Glutamatergic neuron (in vitro differentiated cells): ENCODE measurements around the gene CCL7. TPM values are rescaled to one million over a fixed set of nuclear protein-coding genes. Genes with fewer than 3 reads are reported as not detected.

Experiments used
- DNase-seq: peaks from one replicate; pipeline ENCODE4 v3.0.0; 2022
- H3K27ac Mint-ChIP-seq: one replicate; pipeline ENCODE4 v1.8.0; 2020; ENCODE audit warnings: mild to moderate bottlenecking, mixed read lengths, inconsistent platforms; ENCODE audit not compliant: unreplicated experiment
- H3K27me3 Mint-ChIP-seq: one replicate; pipeline ENCODE4 v1.8.0; 2020; ENCODE audit warnings: mild to moderate bottlenecking, moderate library complexity, mixed read lengths, inconsistent platforms; ENCODE audit not compliant: unreplicated experiment
- H3K36me3 Mint-ChIP-seq: one replicate; pipeline ENCODE4 v1.8.0; 2020; ENCODE audit warnings: mild to moderate bottlenecking, mixed read lengths, inconsistent platforms; ENCODE audit not compliant: unreplicated experiment
- H3K4me1 Mint-ChIP-seq: one replicate; pipeline ENCODE4 v1.8.0; 2020; ENCODE audit warnings: mild to moderate bottlenecking, low read depth, mixed read lengths, inconsistent platforms; ENCODE audit not compliant: unreplicated experiment
- H3K4me3 Mint-ChIP-seq: one replicate; pipeline ENCODE4 v1.8.0; 2020; ENCODE audit warnings: mild to moderate bottlenecking, mixed read lengths, inconsistent platforms; ENCODE audit not compliant: unreplicated experiment
- H3K9me3 Mint-ChIP-seq: one replicate; pipeline ENCODE4 v1.8.0; 2020; ENCODE audit warnings: mild to moderate bottlenecking, moderate library complexity, mixed read lengths, inconsistent platforms; ENCODE audit not compliant: unreplicated experiment
- CTCF ChIP-seq: fragments of 200-600 bp; sonication (generic); IDR thresholded peaks from one replicate; pipeline ENCODE4 v1.5.0; 2021; ENCODE audit not compliant: partially characterized antibody, unreplicated experiment
- total RNA-seq: library from RNA; stranded (reverse); fragmentation: NEBNext Ultra II Directional; extraction: Animal tissue kit (Norgen Biotek cat#: 25700); gene quantifications from one replicate; pipeline ENCODE4 v1.2.1, GENCODE V29; 2021; ENCODE audit not compliant: unreplicated experiment

CCL7 gene
- total RNA-seq, 1 donor from 2014 or later, result not detected

- no peak overlapping the region for H3K4me3 Mint-ChIP-seq
- H3K4me1 Mint-ChIP-seq, result peaks cover 7% of the 10 kb centered on the region
- TF ChIP-seq CTCF, result no peak
- peaks cover 2% of the 10 kb centered on the region for H3K27me3 Mint-ChIP-seq
- H3K27ac Mint-ChIP-seq, result no peak overlapping the region
- no peak for DNase-seq
- no peaks in the 10 kb centered on the region for H3K9me3 Mint-ChIP-seq
- no peaks in the 10 kb centered on the region for H3K36me3 Mint-ChIP-seq
Measured at GRCh38 chr17:34259146-34259545, 10.9 kb upstream of the CCL7 start.

DNA sequence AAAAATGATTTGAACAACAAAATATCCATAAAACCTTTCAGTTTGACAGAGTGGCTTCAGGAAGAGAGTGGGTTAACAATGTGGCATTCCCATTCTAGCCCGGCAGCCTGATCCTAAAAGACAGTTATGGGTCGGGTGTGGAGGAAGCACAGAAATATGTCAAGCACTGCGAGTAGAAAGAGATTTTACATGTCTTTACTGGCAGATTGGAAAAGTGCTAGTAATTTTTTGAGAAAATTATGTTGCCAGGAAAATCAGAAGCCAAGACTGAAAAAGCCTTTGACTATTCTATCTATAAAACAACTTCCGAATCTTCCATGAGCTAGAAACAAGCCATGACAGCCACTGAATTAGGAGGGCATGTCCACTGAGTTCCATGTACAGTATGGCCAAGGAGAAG lies 9.2 kb upstream of the CCL7 start:
- peaks cover 2% of the 10 kb centered on the region for H3K27me3 Mint-ChIP-seq
- H3K4me3 Mint-ChIP-seq, result no peak overlapping the region
- DNase-seq, result no peak
- no peaks in the 10 kb centered on the region for H3K9me3 Mint-ChIP-seq
- no peaks in the 10 kb centered on the region for H3K4me1 Mint-ChIP-seq
- H3K36me3 Mint-ChIP-seq, result no peaks in the 10 kb centered on the region
- H3K27ac Mint-ChIP-seq, result no peak overlapping the region
- no peak for TF ChIP-seq CTCF

DNA sequence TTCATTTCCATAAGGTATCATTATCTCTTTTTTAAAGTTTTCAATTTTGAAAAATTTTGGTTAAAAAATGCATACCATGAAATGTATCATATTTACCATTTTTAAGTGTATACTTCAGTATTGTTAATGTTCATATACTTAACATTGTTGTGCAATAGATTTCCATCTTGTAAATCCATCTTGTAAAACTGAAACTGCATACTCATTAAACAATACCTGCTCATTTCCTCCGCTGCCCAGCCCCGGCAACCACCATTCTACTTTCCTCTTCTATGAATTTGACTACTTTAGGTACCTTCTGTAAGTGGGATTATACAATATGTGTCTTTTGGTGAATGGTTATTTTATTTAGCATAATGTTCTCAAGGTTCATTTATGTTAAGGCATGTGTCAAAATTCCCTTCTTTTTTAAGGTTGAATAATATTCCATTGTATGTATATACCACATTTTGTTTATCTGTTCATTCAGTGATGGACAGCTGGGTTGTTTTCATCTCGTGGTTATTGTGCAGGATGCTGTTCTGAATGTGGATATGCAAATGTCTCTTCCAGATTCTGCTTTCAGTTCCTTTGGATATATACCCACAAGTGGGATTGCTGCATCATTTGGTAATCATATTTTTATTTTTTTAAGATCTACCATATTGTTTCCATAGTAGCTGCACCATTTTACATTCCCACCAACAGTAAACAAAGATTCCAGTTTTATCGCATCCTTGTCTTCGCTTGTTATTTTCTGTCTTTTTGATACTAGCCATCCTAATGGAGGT lies 8.3 kb upstream of the CCL7 start:
- Mint-ChIP-seq H3K4me1 (no peaks in the 10 kb centered on the region), H3K27me3 (no peaks in the 10 kb centered on the region), H3K9me3 (no peaks in the 10 kb centered on the region), H3K4me3 (no peak overlapping the region), H3K36me3 (no peaks in the 10 kb centered on the region), H3K27ac (no peak overlapping the region)
- no peak for DNase-seq
- no peak for TF ChIP-seq CTCF

- H3K36me3 Mint-ChIP-seq, result no peaks in the 10 kb centered on the region
- no peaks in the 10 kb centered on the region for H3K4me1 Mint-ChIP-seq
- no peak overlapping the region for H3K4me3 Mint-ChIP-seq
- H3K27ac Mint-ChIP-seq, result no peak overlapping the region
- no peak for DNase-seq
- H3K27me3 Mint-ChIP-seq, result no peaks in the 10 kb centered on the region
- no peak for TF ChIP-seq CTCF
- H3K9me3 Mint-ChIP-seq, result no peaks in the 10 kb centered on the region
Measured at GRCh38 chr17:34265711-34266110, 4.3 kb upstream of the CCL7 start.

DNA sequence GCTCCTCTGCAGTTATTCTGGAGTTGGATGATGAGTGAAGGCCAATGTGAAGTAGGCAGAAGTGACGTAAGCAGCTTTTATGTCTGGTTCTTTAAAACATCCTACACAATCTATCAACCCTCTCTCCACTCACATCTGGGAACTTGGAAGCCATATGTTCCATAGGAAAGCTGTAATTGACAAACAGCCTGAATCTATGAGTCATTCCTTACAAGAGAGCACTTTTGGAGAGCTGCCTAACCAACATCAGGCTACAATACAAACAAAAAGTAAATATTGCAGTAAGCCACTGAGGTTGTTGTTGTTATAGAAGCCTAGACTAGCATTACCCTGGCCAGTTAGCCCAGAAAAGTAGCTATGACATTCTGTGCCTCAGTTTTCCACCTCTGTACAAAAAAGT lies 5.9 kb downstream of the CCL7 start:
- Mint-ChIP-seq H3K4me1 (peaks cover 2% of the 10 kb centered on the region), H3K9me3 (no peaks in the 10 kb centered on the region), H3K27ac (no peak overlapping the region), H3K36me3 (no peaks in the 10 kb centered on the region), H3K27me3 (peaks cover 2% of the 10 kb centered on the region), H3K4me3 (no peak overlapping the region)
- TF ChIP-seq CTCF, result no peak
- no peak for DNase-seq
